K562 (cell line): ENCODE measurements around the gene CRTAP. TPM values are rescaled to one million over a fixed set of nuclear protein-coding genes. Genes with fewer than 3 reads are reported as not detected.
A peak's percentile ranks its signal among the peaks of the same experiment; 100 is the strongest.

Experiments
- BRD9 ChIP-seq: fragments of 450-650 bp; IDR thresholded peaks from 2 replicates; pipeline ENCODE4 v1.6.1; 2018; ENCODE audit warnings: low read depth; ENCODE audit not compliant: partially characterized antibody
- FOXK1 ChIP-seq: sonication (generic); formaldehyde crosslinking; IDR thresholded peaks from 2 replicates; pipeline ENCODE4 v1.8.0; 2022; ENCODE audit warnings: missing genetic modification reagents, mild to moderate bottlenecking, borderline replicate concordance
- FOXK2 ChIP-seq, 2 experiments: fragments of 450-650 bp; IDR thresholded peaks in 1 of 2; conservative IDR thresholded peaks in 1 of 2; 2 replicates each; pipeline ENCODE4 v1.6.1; 2016; ENCODE audit warnings: low read depth in 2 of 2, mild to moderate bottlenecking in 1 of 2
- HCFC1 ChIP-seq: IDR thresholded peaks from 2 replicates; pipeline ENCODE4 v1.6.1; 2012; ENCODE audit warnings: low read depth, low read length, improper control_type of control experiment
- L3MBTL2 ChIP-seq: fragments of 450-650 bp; IDR thresholded peaks from 2 replicates; pipeline ENCODE4 v1.6.1; 2016; ENCODE audit warnings: mild to moderate bottlenecking, moderate library complexity
- MAFF ChIP-seq: IDR thresholded peaks from 2 replicates; pipeline ENCODE4 v1.6.1; 2012; ENCODE audit warnings: low read length, improper control_type of control experiment
- MYNN ChIP-seq, 2 experiments: sonication (generic); formaldehyde crosslinking in 1 of 2; IDR thresholded peaks; 2 replicates each; pipeline versions ENCODE4 v1.5.0 to v1.6.1; 2016 to 2020; ENCODE audit warnings: antibody characterized with exemption in 1 of 2, missing genetic modification reagents in 1 of 2
- NR2F6 ChIP-seq: fragments of 450-650 bp; formaldehyde crosslinking; IDR thresholded peaks from 2 replicates; pipeline ENCODE4 v1.4.0; 2020; ENCODE audit warnings: mild to moderate bottlenecking
- POLR2H ChIP-seq: IDR thresholded peaks from 2 replicates; pipeline ENCODE4 v1.6.1; 2016; ENCODE audit warnings: missing genetic modification characterization, low read depth, mild to moderate bottlenecking, control low read depth, missing compliant biosample characterization, moderate library complexity
- RUNX1 ChIP-seq: sonication (generic); IDR thresholded peaks from 2 replicates; pipeline ENCODE4 v1.6.1; 2016; ENCODE audit warnings: antibody characterized with exemption, low read depth
- TBL1XR1 ChIP-seq, 2 experiments: IDR thresholded peaks; 2 replicates each; pipeline ENCODE4 v1.6.1; 2012; ENCODE audit warnings: improper control_type of control experiment in 2 of 2, low read length in 2 of 2, mild to moderate bottlenecking in 1 of 2
- USF1 ChIP-seq: sonication (generic); formaldehyde crosslinking; IDR thresholded peaks from 2 replicates; pipeline ENCODE4 v1.9.0; 2022; ENCODE audit warnings: mild to moderate bottlenecking, missing genetic modification reagents
- XRCC5 ChIP-seq: fragments of 200-400 bp; formaldehyde crosslinking; IDR thresholded peaks from 2 replicates; pipeline ENCODE4 v1.6.1; 2017; ENCODE audit warnings: low read depth, mild to moderate bottlenecking, low read length
- ZBTB43 ChIP-seq: sonication (generic); formaldehyde crosslinking; IDR thresholded peaks from 2 replicates; pipeline ENCODE4 v1.8.0; 2023; ENCODE audit warnings: mild to moderate bottlenecking, missing genetic modification reagents
- ZC3H4 ChIP-seq: sonication (generic); formaldehyde crosslinking; IDR thresholded peaks from 2 replicates; pipeline ENCODE4 v1.9.0; 2021; ENCODE audit warnings: missing genetic modification reagents, borderline replicate concordance
- ZNF23 ChIP-seq: fragments of 250-450 bp; sonication (Bioruptor Pico); IDR thresholded peaks from 2 replicates; pipeline ENCODE4 v1.4.0; 2020; ENCODE audit warnings: mild to moderate bottlenecking
- ZNF609 ChIP-seq: sonication (generic); formaldehyde crosslinking; IDR thresholded peaks from 2 replicates; pipeline ENCODE4 v1.8.1; 2023; ENCODE audit warnings: missing genetic modification reagents, mild to moderate bottlenecking, borderline replicate concordance
- polyA plus RNA-seq, 8 experiments: library from polyadenylated mRNA; depleted of rRNA in 4 of 8; stranded (reverse) in 5 of 8; unstranded in 3 of 8; fragments of >200 nt; fragmentation: Nextera tagmentation in 2 of 8; fragmentation: Illumina TruSeq in 1 of 8; extraction: Ambion mirVana in 2 of 8; extraction: Trizol in 1 of 8; gene quantifications; 2 replicates each; pipeline versions ENCODE4 v1.2.1 to v1.2.3, GENCODE V29; 2011 to 2014; ENCODE audit warnings: inconsistent platforms in 1 of 8, missing spikeins in 1 of 8
- total RNA-seq, 7 experiments: library from RNA; depleted of rRNA in 6 of 7; stranded (reverse); fragments of >200 nt in 6 of 7; fragmentation: Illumina TruSeq in 2 of 7; extraction: Trizol in 2 of 7; gene quantifications; 2 replicates each; pipeline versions ENCODE4 v1.2.1 to v1.2.3, GENCODE V29; 2011 to 2021; ENCODE audit warnings: low replicate concordance in 1 of 7
- TF ChIP-seq, protein P1 (sequence below): fragments of 450-650 bp; formaldehyde crosslinking; IDR thresholded peaks from 2 replicates; pipeline ENCODE4 v1.4.0; 2020; ENCODE audit warnings: mild to moderate bottlenecking

CRTAP gene
- total and polyA plus RNA-seq, 9 of the 15 experiments (the other 6 are each of a cell fraction or from before 2014, with no cell fraction given): 10.0 to 121 (median 53.0) TPM

DNA sequence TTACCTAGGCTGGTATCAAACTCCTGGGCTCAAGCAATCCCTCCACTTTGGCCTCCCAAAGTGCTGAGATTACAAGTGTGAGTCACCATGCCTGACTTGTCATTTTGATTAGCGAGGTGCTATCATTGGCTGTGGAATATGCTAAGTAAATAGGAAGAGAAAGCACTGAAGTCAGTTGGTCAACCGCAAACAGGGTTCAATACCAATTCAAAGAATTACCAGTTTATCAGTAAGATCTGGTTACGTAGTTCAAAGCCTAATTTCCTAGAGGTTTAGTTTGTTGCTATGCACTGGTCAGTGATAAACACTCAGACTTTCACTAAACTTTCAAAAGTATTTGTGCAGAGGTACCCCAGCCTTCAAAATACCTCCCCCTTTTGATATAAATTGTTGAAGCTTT, 46.3 kb upstream of the CRTAP start (continued):
- TF ChIP-seq, protein P1, sequence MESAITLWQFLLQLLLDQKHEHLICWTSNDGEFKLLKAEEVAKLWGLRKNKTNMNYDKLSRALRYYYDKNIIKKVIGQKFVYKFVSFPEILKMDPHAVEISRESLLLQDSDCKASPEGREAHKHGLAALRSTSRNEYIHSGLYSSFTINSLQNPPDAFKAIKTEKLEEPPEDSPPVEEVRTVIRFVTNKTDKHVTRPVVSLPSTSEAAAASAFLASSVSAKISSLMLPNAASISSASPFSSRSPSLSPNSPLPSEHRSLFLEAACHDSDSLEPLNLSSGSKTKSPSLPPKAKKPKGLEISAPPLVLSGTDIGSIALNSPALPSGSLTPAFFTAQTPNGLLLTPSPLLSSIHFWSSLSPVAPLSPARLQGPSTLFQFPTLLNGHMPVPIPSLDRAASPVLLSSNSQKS (CRISPR knock-in tag): no peak
- TF ChIP-seq POLR2H (tag) (no peak), USF1 (CRISPR knock-in tag) (no peak), ZNF609 (CRISPR knock-in tag) (no peak; the same call in 1 of the 2 replicates), MAFF (peak; percentile 32; the same call in 1 of the 2 replicates), RUNX1 (no peak), MYNN (IDR thresholded peaks at IDR 0.05) (no peak), MYNN (CRISPR knock-in tag; IDR thresholded peaks at IDR 0.05) (no peak), NR2F6 (no peak), ZNF23 (CRISPR knock-in tag) (no peak), ZC3H4 (CRISPR knock-in tag) (no peak), XRCC5 (no peak), TBL1XR1 (IDR thresholded peaks at IDR 0.05; ENCODE audit: low read length in 2 of 2) (peak in 1 of 2 experiments; percentile 71; a peak in 2 of 4 replicates), FOXK1 (no peak), L3MBTL2 (no peak), FOXK2 (conservative IDR thresholded peaks at IDR 0.05 in 1 of 2, IDR thresholded peaks at IDR 0.05 in 1 of 2; ENCODE audit: low read depth in 2 of 2) (peak; percentile 47 to 52; a peak in 1 of 4 replicates), BRD9 (no peak), ZBTB43 (CRISPR knock-in tag) (no peak), HCFC1 (no peak)
